DMS79 (cell line): ENCODE measurements around the gene SIGMAR1.

Source experiments
- DNase-seq: peaks from one replicate; lab custom pipeline; 2025; lab: John Stamatoyannopoulos, UW

The SIGMAR1 gene

DNA sequence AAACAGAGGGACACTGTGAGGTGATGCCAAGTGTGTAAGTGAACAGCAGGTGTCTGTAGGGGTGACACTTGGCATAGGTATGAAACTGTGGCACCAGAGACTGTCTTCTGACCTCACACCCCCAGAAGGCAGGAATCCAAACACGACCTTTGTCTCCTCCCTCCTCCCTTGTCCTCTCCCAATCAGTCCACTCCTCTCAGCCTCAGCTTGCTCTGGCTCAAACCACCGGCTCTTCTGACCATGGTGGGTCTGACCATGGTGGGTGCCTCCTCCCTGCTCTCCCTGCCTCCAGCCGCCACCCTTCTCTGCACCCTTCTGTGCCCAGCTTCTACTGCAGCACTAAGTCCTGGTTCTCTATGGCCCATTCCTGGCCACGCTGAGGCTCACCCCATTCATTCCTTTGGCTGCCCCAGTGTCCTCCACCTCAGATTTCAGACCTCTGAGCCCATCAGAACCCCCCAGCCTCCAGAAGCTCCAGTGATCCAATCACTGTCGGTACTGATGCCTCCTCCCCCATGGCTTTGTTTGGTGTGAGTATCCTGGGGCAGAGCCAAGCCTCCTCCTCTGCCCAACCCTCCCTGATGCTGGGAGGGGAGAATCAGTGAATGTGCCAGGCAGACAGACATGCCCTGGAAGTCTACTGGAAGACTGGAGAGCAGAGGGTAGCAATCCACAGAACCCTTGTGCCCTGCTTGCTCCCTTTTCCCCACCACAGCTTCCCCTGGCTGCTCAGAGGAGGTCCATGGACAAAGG lies 7.0 kb downstream of the SIGMAR1 start:
- no peak for DNase-seq

GRCh38 chr9:34629491-34629808 lies 8.1 kb downstream of the SIGMAR1 start:
- DNase-seq, result no peak

DNA sequence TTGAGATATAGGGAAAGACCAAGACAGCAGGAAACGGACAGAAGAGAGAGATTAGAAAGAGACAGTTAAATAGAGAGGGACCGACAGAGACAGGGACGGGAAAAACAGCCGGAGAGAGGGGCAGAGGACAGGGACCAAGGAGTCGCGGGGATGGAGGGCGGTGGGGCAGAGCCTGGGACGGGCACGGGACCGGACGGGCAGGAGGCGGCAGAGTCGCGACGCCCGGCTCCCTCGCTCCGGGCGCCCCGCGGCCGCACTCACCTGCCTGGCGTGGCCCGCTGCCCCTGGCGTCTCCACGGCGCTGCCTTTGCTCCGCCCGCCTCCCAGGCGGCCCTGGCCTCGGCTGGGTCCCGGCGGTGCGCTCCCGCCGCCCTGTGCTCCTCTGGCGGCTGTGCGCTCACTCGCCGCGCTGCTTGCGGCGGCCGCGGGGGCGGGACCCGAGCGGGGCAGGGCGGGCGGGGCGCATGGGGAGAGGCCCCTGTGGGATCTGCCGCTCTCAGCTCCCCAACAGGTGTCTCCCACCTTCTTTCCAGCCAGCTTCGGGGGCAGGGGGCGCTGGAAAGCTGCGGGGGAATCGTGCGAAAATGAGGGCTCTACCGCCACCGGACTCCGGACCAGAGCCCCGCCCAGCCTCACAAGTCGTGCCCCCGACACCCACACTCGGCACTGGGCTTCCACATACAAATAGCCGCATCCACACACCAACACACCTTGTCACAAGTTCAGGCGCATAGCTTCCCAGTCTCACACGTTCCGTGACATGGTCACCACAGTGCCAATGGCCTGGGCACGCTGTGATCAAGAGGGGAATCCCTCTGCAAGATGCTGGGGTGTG lies 8.7 kb downstream of the SIGMAR1 start, which contains the start of gene ARID3C:
TSS of gene ARID3C (minus strand) at position 411 of the 835 bp plus-strand sequence. CDS start 1,052 bp downstream, outside the sequence.
- DNase-seq, result no peak

DNA sequence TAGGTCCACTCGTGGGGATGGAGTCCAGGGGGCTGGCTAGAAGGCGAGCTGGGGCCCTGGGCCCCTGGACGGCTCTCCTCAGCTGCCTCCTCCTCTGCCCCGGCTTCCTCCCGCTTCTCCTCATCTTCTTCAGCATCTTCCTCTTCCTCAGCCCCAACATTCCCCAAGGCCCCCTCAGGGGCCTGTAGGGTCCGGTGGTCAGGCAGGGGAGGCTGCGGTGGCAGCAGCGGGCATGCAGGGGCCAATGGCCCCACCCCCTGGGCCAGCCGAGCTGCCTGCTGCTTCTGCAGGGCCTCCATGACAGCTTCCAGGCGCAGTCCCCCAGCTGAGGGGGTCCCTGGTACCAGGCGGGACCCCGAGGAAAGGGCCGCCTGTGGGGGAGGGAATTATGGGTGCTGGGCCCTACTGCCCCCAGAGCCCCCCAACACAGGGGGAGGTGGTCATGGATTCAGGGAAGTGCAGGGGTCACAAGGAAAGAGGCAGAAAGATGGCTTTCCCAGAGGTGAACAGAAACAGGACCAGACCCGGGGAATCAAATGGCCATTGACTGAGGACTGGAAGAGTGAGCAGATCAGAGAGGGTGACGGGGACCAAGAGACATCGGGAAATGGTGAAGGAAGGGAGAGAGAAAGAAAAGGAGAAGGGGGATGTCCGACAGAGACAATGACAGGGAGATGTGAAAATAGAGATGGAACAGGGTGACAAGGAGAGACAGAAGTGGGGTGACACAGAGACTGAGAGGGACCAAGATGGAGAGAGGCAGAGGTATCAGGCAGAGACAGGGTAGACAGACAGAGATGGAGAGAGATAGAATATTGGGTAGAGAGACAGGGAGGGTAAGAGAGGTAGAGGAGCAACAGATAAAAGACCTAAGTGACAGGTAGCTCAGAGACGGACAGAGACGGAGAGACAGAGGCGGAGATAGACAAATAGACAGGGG lies 9.6 kb downstream of the SIGMAR1 start:
- DNase-seq, result no peak

DNA sequence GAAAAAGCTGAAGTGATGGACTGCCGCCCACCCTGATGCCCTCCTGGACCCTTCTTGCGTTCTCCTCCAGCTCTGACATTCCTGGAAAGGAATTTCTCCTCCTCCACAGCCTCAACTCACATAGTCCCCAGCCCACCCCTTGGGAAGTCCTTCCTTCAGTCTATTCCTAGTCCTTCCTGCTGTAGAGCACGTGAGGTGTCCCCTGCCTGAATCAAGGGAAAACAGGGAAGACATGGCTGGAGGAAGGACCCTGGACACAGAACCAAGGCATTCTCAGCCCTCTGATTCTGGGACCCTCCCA lies 12.5 kb downstream of the SIGMAR1 start:
- no peak for DNase-seq

GRCh38 chr9:34624475-34625185 lies 13.0 kb downstream of the SIGMAR1 start:
- no peak for DNase-seq

DNA sequence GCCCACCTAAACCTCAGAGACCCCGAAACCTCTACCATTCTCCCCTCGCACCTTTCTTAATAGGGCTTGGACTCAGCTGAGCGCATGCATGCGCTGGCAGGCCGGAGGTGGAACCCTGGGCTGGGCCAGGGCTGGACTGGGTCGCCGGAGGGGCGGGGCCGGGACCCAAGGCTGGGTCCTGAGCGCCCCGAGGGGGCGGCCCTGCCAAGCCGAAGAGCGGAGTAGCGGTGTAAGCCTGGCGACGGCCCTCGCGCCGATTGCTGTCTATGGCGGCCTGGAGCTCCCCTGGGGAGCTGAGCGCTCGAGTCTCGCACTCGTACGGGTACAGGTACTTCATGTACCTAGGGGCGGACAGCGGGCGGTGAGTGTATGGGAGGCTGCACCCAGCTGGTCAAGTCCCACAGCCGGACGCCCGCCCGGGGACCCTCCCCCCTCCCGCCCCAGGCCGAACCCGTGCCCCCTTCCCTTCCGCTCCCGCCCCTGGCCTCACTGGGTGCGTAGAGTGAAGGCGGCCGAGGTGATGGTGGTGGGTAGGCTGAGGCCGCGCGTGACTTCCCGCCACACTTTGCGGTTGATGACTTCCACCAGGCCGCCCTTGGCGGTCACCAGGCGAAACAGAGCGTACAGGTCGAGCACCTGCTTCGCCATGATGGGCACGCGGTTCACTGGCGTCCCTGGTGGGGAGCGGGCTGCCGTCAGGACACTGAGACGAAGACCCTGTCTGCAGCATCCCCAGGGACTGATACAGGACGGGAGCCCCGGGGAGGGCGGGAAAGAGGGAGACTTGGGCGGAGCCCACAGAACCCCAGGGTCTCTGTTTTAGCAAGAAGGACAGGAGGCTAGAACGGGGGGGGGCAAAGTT lies 14.0 kb downstream of the SIGMAR1 start:
- no peak for DNase-seq

DNA sequence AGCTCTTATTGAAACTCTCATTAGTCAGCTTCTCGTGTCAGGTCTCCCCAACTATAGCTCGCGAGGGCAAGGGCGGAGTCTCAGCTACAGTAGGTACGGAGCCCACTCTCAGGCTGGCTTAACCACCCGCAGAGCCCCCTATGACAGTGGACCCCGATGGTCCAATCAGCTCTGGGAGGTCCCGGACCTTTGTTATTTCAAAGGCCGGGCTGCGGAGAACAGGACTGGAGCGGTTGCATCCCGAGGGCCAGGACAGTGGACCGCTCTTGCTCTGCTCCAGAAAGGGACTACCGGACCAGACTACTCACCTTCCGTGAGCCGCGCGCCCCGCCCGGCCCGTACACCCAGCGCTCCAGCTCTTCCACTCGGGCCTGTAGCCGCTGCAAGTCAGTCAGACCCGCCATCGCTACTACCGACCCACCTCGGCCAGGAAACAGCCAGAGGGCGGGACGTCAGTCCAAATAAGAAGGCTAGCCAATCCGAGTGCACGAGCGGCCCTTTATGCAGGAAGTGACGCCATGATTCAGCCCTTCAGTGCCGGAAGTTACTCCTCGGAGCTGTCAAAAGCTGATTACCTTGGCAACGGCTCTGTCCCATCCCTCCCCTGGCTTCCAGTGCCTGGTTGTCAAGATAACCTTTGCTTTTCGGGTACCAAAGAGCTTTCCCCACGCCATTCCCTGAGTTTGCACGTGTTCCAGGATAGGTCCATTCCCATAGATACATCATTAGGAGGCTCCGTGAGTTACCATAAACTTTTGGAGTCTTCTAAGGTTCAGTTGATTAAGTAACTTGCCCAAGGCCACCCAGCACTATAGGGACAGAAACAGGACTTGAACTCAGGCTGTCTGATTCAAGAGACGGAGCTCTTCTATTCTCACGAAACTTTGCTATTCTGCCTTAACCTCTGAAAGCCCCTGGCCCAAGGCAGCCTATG lies 17.3 kb downstream of the SIGMAR1 start, which contains the start of gene DCTN3:
TSS of gene DCTN3 (minus strand) at position 435 of the 934 bp plus-strand sequence. CDS start at position 404, 31 bp downstream.
- peak; percentile 89 for DNase-seq

- no peak for DNase-seq
Observed at GRCh38 chr9:34615132-34615531, 22.5 kb downstream of the SIGMAR1 start.

DNA sequence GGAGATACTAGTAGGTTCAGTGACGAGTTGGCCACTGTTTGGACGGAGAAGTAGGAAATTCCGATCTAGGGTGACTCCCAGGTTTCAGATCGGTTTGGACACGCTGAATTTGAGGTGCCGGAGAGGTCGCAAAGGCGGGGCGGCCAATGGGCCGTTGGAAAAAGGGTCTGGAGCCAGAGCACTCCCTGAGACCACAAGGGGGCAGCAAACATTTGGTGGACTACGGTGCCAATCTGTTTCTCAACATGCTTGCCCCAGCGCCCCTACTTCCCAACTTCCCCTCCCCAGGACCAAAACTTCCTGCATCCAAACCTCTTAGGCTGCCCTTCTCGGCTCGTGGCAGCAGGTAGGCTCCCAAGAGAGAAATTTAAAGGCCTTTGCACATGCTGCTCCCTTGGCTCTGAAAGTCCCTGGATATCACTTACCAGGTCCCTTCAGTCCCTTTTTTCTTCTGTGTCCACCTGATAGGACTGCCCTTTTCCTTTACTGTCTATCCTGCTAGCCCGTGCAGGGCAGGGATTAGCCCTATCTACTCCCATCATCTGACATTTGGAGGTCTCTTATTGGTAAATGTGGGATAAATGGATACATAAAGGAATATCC lies 24.7 kb downstream of the SIGMAR1 start:
- DNase-seq, result peak; percentile 46

DNA sequence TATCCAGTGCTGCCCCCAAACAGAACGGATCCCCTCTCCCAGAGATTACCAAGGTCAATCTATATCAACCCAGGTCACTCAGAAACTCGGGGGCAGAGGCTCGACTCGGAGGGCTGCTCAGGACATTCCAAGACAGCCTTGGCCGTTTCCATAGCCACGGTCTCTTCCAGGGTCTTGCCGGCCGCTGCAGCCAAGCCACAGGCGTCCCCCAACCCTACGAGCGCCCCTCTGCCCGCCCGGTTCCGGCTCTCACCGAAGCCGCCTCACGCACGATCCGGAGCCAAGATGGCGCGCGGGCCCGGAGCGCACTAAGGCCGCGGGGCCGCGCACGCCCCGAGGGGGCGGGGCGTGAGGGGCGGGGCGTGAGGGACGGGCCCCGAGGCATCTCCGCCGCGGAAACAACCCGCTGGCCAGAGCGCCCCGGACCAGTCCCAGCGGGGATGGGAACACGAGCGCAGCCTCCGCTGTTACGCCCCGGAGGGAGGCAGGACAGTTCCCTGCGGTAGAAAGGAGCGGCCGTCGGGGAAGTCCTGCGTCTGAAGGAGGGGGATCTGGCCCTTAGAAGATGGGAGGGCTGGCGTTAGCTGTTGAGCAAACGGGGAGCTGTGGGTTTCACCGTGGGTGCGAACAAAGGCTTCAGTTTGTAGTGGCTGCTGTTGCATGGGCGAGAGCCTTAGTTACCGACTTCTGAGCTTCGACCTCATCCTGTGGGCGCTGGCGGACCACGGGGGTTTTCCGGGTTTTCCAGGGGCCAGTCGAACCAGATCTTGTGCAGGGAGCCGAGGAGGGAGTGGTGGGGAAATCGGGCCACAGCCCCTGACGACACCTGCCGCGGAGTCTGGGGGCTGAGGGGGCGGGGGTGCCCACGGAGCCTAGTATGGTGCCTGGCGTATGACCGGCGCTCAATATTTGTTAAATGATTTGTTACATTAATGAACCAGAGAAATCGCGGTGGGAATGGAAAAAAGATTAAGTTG lies 25.5 kb downstream of the SIGMAR1 start, which contains the start of gene RPP25L:
TSS of gene RPP25L (minus strand) at position 287 of the 977 bp plus-strand sequence. CDS start 801 bp downstream, outside the sequence.
- peak; percentile 48 for DNase-seq

DNA sequence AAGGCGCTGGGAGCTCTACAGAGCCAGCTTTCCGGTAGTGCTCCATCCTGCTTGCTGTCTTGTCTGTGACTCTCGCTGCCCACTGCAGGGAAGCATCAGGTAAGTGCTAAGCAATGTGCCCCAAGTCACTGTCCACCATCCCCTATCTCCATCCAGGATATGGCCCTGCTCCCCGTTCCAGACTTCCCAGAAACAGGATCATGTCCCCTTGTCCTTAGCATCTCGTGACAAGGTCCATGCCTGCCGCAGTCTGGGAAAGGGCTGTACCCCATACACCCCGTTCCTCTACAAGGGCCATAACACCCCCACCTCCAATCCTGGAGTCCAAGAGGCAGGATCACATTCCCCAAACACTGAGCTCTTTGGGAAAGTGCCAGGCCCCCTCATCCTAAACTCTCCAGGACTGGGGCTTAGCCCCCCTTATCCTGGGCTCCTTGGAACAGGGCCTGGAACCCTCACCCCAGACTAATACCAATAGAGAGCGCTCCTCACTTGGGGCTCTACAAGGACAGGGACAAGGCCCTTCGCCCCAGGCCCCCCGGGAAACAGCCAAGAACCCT lies 26.3 kb downstream of the SIGMAR1 start:
- no peak for DNase-seq

GRCh38 chr9:34610434-34611206 lies 27.0 kb downstream of the SIGMAR1 start:
- no peak for DNase-seq

- no peak for DNase-seq
Observed at GRCh38 chr9:34607331-34607730, 30.3 kb downstream of the SIGMAR1 start.

DNA sequence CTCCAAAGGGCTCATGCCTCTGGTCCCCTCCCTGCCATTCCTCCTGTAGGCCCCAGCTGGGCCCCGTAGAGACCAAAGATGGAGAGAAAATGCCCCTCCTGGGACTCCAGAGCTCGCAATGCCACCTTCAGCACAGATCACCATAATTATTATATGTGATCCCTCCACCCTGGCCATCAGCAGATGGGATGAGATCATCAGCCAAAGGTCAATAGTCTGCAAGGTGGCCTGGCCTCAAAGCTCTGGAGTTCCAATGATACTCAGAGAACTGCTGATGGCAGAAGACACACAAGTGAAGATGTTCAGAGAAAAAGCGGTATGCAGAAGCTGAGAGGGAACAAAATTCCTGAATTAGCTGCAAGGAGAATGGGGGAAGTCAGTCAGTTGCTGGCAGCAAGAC lies 30.7 kb downstream of the SIGMAR1 start:
- DNase-seq, result no peak

DNA sequence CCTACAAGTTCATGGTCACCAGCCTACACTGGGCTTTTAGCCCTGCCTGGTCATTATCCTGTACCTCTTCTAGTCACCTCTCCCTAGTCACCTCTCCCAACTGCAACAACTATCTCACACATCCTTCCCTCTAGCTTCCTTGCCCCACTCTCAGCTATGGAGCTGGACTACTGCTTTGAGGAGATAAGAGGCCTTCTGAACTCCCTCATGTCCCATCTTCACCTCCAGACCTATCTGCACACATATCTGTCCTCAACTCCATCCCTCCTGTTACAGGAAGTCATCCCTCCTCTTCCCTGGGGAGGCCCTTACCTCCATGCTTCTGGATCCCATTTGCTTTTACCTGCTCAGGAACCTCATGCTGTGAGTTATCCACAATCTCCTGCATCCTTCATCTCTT lies 31.4 kb downstream of the SIGMAR1 start:
- DNase-seq, result no peak
